Kidney epithelial cell (primary cell): ENCODE results near the gene ARID1A. TPM values are rescaled to one million over a fixed set of nuclear protein-coding genes. Genes with fewer than 3 reads are reported as not detected.
"Not testable (repeated sequence)": the region's sequence is repeated elsewhere in the genome, so short reads cannot be mapped to it uniquely, and the experiment has no call there.

Source experiments
- DNase-seq: peaks from one replicate; pipeline ENCODE4 v3.0.0-alpha.2; 2010; ENCODE audit warnings: low read depth
- H3K27me3 ChIP-seq: 2 replicates; pipeline ENCODE4 v1.6.0; 2011; ENCODE audit warnings: low read length; ENCODE audit not compliant: control insufficient read depth, insufficient read depth
- H3K36me3 ChIP-seq: 2 replicates; pipeline ENCODE4 v1.5.1; 2011; ENCODE audit warnings: low read length; ENCODE audit not compliant: control insufficient read depth, insufficient read depth
- H3K4me3 ChIP-seq: 2 replicates; pipeline ENCODE4 v1.5.1; 2011; ENCODE audit warnings: low read depth, mild to moderate bottlenecking, control low read depth, low read length
- CTCF ChIP-seq: IDR thresholded peaks from 2 replicates; pipeline ENCODE4 v1.5.1; 2011; ENCODE audit warnings: mild to moderate bottlenecking, moderate library complexity, low read length, control low read depth, inconsistent platforms; ENCODE audit not compliant: insufficient read depth, poor library complexity, severe bottlenecking
- total RNA-seq: library from RNA; depleted of rRNA; stranded (reverse); fragments of >200 nt; gene quantifications from 2 replicates; pipeline ENCODE4 v1.2.3, GENCODE V29; 2015

The ARID1A gene
- total RNA-seq, 1 donor from 2014 or later = 43.7 TPM

DNA sequence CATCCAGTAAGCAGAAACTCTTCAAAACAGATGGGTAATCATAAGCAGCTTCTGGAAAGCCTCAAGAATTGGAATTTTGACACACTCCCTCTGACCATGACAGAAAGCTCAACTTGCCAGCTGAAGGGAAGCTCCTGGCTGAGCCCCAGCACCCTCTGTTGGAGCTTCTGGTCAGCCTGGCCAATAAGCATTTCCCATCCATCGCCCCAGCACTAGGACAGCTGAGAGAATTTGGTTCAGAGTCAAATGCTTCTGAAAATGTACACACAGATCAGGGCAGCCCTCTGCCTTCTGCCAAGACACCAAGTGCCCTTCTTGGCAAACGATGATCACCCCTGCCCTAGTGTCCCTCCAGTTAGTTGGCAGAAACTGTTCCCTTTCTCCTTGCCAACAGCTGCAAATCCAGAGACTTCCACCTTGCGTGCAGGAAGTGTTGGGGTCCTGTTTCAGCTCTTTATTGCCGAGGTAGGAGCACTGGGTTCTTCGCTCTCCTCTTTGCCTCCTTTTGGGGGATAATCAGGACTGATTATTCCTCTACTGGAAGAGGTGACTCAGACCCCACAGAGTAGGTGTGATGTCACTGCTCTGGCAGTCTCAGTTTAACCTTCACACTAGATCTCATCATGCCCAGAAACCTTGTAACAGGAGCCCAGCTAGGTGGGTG is 103.8 kb downstream of the ARID1A start:
- no peak for DNase-seq
- H3K27me3 ChIP-seq = no peaks in the 10 kb centered on the region
- no peak overlapping the region for H3K4me3 ChIP-seq
- no peak for TF ChIP-seq CTCF
- no peaks in the 10 kb centered on the region for H3K36me3 ChIP-seq

- not testable (repeated sequence) for DNase-seq, H3K4me3 ChIP-seq, H3K27me3 ChIP-seq, H3K36me3 ChIP-seq
Measured at GRCh38 chr1:26803932-26804331, 108.1 kb downstream of the ARID1A start.

DNA sequence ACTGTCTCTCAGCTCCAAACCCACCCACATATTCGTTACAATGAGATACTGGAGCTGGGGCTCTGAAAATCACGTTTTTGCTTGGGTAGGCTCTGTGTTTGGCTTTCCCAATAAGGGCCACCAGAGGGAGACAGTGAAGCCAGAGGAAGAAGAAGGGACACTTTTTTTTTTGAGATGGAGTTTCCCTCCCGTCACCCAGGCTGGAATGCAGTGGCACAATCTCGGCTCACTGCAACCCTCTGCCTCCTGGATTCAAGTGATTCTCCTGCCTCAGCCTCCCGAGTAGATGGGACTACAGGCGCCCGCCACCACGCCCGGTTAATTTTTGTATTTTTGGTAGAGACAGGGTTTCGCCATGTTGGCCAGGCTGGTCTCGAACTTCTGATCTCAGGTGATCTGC is 114.3 kb downstream of the ARID1A start:
- H3K36me3 ChIP-seq, DNase-seq, H3K4me3 ChIP-seq, H3K27me3 ChIP-seq: not testable (repeated sequence)
- peak; percentile 84 for TF ChIP-seq CTCF

DNA sequence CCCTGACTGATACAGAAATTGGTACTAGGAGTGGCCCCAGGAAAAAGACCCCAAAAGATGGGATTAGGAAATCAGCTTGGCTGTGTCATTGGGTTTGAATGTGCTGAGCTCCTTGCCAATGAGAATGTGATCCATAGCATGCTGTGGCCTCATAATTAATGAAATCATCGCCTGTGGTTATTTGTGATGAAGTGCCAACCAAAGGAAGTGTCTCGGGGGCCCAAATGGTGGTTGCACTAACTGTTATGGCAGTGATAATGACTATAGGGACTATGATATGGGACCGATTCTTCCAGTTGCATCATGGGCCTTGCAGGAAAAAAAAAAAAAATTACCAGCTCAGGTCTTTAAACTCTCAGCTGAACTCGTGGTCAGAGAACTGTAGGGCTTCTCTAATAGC is 115.2 kb downstream of the ARID1A start:
- no peak for DNase-seq

GRCh38 chr1:26811708-26812107 is 115.9 kb downstream of the ARID1A start:
- no peak for TF ChIP-seq CTCF

More for the DNA sequence above, 115.2 kb downstream of the ARID1A start:
- no peak for TF ChIP-seq CTCF
- Histone ChIP-seq H3K36me3 (no peaks in the 10 kb centered on the region), H3K4me3 (no peak overlapping the region), H3K27me3 (no peaks in the 10 kb centered on the region)

DNA sequence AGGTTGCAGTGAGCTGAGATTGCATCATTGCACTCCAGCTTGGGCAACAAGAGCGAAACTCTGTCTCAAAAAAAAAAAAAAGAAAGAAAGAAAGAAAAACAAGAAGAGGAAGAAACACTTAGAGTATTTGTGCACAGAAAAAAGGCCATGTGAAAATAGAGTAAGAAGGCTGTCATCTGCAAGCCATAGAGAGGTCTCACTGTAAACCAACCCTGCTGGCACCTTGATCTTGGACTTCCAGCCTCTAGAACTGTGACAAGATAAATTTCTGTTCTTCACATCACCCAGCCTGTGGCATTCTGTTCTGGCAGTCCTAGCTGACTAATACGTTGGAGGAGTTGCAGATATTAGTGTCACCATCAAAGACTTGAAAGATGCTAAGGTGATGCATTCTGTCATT is 118.6 kb downstream of the ARID1A start:
- H3K27me3 ChIP-seq = no peaks in the 10 kb centered on the region
- no peak for DNase-seq
- TF ChIP-seq CTCF = no peak
- no peaks in the 10 kb centered on the region for H3K36me3 ChIP-seq
- no peak overlapping the region for H3K4me3 ChIP-seq

More at GRCh38 chr1:26811708-26812107, 115.9 kb downstream of the ARID1A start:
- no peak overlapping the region for H3K4me3 ChIP-seq
- DNase-seq = no peak
- H3K27me3 ChIP-seq = no peaks in the 10 kb centered on the region
- H3K36me3 ChIP-seq = no peaks in the 10 kb centered on the region
